Activated T-helper 1 cell treated with anti-CD3 and anti-CD28 coated beads, Interleukin-2, amount 50 U/mL, for 16 hours (primary cell): ENCODE data around the gene ESPL1.

ENCODE experiments used
- DNase-seq, 2 donors: peaks; one replicate each; pipeline ENCODE4 v3.0.0-alpha.2; 2020; ENCODE audit warnings: low read depth in 1 of 2, low spot score in 1 of 2

Gene ESPL1

GRCh38 chr12:53267999-53268629 lies at the start of gene ESPL1:
Gene ESPL1, plus strand, starts transcription at chr12:53268299. Its CDS starts 468 bp downstream, at chr12:53268767.
- peak; percentile 52 to 72 for DNase-seq

DNA sequence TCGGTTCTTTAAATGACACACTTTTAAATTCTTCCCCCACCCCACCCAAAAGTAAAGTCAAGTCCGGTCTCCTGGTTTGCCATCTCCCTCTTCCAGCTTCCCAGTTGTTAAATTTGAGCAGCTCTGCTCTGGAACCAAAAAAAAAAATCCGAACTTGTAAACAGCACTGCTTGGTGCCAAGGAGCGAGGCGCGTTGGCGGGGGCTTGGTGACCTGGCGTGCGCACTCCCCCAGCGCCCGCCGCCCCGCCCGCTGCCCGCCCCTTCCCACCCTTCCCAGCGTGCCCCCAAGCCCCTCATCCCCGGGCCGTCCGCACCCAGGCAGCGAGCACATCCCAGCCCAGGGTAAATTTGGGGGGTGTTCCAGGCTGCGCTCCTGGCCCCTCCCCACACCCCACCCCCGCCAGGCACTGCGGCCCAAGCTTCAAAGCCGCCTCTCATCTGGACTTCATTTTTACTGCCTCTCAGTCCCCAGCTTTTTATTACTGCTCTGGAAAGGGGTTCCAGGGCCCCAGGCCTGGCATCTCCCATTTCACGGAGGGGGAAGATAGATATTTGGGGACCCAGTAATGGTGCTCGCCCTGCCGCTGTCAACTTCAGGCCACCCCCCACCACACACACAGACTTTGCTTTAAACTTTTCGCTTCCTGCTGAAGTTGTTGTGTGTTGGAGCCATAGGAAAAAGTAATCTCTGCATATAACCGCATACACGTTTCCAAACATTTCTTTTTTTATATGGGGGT lies 49.4 kb upstream of the ESPL1 start:
- no peak for DNase-seq

DNA sequence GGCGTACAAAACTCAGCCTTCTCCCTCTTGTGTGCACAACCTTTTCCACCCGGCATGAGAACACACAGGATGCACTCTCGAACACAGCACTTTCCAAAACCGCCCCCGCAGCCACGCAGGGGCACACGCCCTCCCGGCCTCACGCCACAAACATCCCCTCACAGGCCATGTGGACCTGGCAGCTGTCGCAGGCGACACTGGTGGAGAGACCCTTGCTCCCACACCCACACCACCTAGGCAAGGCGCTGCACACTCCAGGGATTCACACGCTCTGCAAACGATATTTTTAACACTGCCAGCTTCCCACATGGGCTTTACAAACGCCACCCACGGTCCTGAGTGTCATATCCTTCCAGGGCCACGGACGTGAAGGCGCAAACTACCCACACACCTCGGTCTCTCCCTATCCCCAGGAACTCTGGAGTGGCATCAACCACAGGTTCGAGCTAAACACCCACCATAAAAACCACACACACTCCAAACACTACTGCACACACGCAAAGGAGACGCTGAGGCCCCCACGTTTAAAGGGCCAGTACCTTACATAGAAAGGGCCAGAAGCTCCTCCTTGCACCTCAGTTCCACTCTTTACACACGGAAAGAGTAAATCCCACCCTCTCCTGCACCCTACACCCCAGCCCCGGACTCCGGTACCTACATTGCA lies 48.7 kb upstream of the ESPL1 start:
- peak in 1 of 2 donors; percentile 51 for DNase-seq

GRCh38 chr12:53219956-53220693 lies 48.0 kb upstream of the ESPL1 start:
- peak; percentile 56 to 59 for DNase-seq

- peak; percentile 49 to 71 for DNase-seq
Measured at GRCh38 chr12:53220694-53221202, 47.4 kb upstream of the ESPL1 start.

DNA sequence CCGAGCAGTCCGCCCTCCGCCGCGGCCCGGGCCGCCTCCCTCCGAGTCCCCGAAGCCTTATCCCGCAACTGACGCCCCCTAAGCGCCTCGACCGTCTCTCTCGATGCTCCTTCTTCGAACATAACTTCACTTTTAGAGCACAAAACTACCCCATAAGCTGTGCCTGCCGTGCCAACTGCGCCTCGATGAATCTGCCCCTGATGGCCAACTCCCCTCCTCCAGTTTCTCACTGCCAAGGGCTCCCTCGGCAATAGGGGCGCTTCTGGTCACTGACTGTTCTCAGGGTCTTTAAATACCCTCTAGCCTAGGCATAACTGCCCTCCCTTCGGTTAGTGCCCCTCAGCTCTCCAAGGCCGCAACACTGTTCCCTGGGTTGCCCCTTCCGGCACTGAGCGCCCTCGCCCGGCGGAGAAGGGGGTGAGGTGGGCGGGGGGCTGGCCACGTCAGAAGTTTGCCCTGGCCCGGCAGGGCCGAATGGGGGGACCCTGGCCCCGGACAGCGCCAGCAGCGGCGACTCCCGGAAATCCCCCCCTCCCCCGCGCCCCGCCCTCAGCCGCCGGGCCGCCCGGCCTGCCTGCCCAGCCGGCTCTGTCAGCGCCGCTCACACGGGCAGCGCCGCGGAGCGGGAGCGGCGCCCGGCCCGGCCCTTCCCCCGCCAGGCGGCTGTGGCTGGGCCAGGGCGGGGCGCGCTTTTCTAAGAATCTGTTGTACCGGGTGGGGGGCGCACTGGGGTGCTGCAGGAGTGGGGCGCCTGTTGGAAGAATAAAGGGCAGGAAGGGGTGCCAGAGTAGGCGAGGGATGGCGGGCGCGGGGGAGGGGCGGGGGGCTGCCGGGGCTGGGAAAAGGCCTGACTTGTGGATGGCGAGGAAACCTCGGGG lies 46.7 kb upstream of the ESPL1 start:
- peak in 1 of 2 donors; percentile 39 for DNase-seq

GRCh38 chr12:53222170-53222721 lies 45.9 kb upstream of the ESPL1 start:
- DNase-seq, result no peak

GRCh38 chr12:53222806-53223261 lies 45.3 kb upstream of the ESPL1 start:
- no peak for DNase-seq

GRCh38 chr12:53223389-53224060 lies 44.6 kb upstream of the ESPL1 start:
- no peak for DNase-seq

GRCh38 chr12:53224061-53224896 lies 43.8 kb upstream of the ESPL1 start:
- no peak for DNase-seq

DNA sequence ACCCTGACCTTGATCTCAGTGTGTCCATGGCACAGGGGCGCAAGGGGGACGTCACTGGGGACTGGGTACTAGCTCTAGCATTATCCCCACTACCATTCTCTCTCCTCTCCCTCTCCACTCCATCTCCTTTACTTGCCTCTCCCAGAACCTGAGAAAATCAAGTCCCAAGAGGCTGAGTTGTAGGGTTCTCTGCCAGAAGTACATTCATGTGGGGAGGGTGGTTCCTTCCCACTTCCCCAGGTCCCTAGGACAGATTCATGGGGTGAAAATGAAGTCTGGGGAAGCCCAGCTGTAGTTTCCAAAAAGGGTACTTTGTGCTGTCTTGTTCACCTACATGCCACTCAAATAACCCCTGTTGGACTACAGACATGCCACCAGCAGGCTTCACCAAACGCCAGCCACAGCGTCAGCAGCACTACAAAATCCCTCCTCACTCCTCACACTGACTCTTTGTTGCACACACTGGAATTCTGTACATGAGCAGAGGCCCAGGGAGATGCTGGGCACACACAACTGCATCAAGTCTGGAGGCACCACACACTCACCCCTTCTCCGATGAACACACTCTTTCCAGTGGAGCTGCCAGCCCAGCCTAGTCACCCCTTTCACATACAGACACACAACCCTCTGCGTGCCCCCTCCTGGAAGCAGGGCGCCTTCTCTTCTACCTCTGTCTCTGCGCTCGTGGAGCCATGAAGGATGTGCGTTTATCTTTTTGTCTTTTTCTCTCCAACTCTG lies 43.0 kb upstream of the ESPL1 start:
- no peak for DNase-seq

GRCh38 chr12:53225635-53226424 lies 42.3 kb upstream of the ESPL1 start:
- no peak for DNase-seq

GRCh38 chr12:53226815-53227214 lies 41.3 kb upstream of the ESPL1 start:
- no peak for DNase-seq

GRCh38 chr12:53227341-53227740 lies 40.8 kb upstream of the ESPL1 start:
- DNase-seq, result no peak

DNA sequence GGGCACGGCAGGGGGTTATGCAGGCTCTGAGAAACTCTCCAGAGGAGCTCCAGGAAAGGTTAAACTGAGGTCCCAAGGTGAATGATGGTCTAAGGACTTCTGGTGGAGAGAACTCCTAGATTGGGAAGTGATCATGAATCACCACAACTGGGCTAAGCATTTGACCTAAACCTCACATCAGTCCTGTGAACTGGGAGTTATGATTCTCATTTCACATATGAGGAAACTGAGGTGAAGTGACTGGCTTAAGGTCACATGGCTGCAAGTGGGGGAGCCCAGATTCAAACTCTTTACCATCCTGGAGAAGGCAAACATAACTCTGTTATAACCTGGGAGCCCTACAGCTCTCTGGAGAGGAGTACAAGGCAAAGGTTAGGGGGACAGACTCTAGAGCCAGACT lies 40.3 kb upstream of the ESPL1 start:
- no peak for DNase-seq

DNA sequence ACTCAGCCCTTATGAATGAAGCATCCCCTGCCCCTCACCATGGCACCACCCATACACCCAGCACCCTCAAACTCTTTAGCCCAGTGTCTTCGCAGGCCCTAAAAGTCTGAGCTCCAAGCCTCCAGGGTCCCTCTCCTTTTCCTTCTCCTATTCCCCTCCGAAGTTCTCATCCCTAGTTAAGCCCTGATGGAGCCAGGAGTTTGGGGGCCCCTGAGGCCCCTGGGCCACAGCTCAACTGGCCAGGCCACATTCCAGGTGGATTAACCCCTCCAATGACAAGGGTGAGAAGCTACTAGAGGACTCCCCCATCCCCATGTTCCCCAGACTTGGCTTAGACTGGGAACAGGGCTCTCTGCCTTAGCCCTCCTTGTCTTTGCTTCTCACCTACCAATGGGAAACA lies 38.6 kb upstream of the ESPL1 start:
- no peak for DNase-seq
